Measurements from ENCODE around the gene TNNI2. TPM values are rescaled to one million over a fixed set of nuclear protein-coding genes. Genes with fewer than 3 reads are reported as not detected.
A peak's percentile ranks its signal among the peaks of the same experiment; 100 is the strongest.

TNNI2 gene
- total and polyA plus RNA-seq, 2 donors (not counting 1 experiment from before 2014, with no cell fraction given) = 2.9 to 12.9 TPM

DNA sequence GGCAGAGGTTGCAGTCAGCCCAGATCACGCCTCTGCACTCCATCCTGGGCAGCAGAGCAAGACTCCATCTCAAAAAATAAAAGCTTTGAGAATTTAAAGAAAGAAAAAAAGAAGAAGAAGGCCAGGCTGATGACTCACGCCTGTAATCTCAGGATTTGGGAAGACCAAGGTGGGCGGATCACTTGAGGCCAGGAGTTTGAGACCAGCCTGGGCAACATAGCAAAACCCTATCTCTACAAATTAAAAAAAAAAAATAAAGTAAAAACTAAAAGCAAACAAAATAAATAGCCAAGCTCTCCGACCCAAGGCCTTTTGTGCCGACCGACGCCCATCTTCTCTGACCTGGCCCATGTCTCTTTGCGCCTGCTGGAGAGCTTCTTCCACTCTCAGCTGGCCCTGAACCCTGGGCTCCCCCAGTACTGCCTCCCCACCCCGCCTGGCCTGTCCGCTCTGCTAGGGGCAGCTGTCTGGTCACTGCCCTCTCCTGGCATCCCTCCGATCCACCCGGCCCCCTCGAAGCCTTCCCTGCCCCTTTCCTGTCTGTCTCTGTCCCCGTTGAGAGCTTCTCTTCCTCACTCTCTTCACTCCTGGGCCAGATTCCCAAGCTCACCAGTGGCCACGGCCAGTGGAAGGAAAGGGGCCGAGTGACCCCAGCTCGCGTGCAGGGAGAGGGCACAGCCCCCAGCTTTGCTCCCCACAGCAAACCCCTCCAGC lies 9.3 kb downstream of the TNNI2 start:
- ChIA-PET POLR2A (interaction anchor here (0.5 to 1.0 kb wide), 7 partner anchors 8 to 1581 kb away, joined by 3 to 13 read pairs (median 7); no protein-coding TSS in a partner anchor), CTCF (interaction anchor here (1.1 to 10.2 kb wide), 6 partner anchors 9 to 154 kb away, joined by 5 to 104 read pairs (median 10); partner anchors contain the start of gene TNNI2)
- Mint-ChIP-seq H3K4me3 (peak overlapping the region; percentile 15), H3K9me3 (ENCODE audit: insufficient read depth) (no peaks in the 10 kb centered on the region), H3K27ac (peak overlapping the region; percentile 97), H3K4me1 (peaks cover 94% of the 10 kb centered on the region), H3K27me3 (no peaks in the 10 kb centered on the region)
- H3K4me1 ChIP-seq (ENCODE audit: control insufficient read depth in 2 of 2, insufficient read depth in 2 of 2, low read length in 2 of 2) = peaks cover 74 to 94% of the 10 kb centered on the region in 2 donors
- intact Hi-C loops (cut with micrococcal nuclease) = loop anchor here (10.0 kb wide), 1 partner anchor 83 kb away; the partner anchor contains the start of gene CTSD
- H3K36me3 ChIP-seq (replicated peaks in 1 of 2; ENCODE audit: control extremely low read depth in 1 of 2, control insufficient read depth in 1 of 2, extremely low read depth in 1 of 2, insufficient read depth in 2 of 2, low read length in 1 of 2) = no peaks in the 10 kb centered on the region
- peaks cover 2% of the 10 kb centered on the region for H4K20me1 ChIP-seq (ENCODE audit: control insufficient read depth, insufficient read depth, low read length, poor library complexity, severe bottlenecking)
- WGBS (ENCODE audit: insufficient coverage) = 96% methylated on average over 15 of the region's 18 CpGs
- H3K79me2 ChIP-seq (ENCODE audit: control insufficient read depth, insufficient read depth, low read length) = peaks cover 43% of the 10 kb centered on the region
- ATAC-seq (ENCODE audit: low read depth) (no peak), DNase-seq (no peak)
- no peak overlapping the region for H3K4me2 ChIP-seq (replicated peaks; ENCODE audit: low read depth, low read length, poor library complexity, severe bottlenecking)
- no peaks in the 10 kb centered on the region for H3K9me3 ChIP-seq (ENCODE audit: control extremely low read depth in 1 of 3, control insufficient read depth in 2 of 3, insufficient read depth in 1 of 3, low read length in 2 of 3)
- no peaks in the 10 kb centered on the region for H3K27me3 ChIP-seq (replicated peaks in 1 of 4; ENCODE audit: control extremely low read depth in 1 of 4, control insufficient read depth in 3 of 4, insufficient read depth in 4 of 4, low read length in 3 of 4)
- H3K27ac ChIP-seq (ENCODE audit: low read length in 2 of 2) = no peak overlapping the region
- H2AFZ ChIP-seq (ENCODE audit: insufficient read depth, low read depth, low read length, poor library complexity, severe bottlenecking) = no peak overlapping the region
- no peak overlapping the region for H3K4me3 ChIP-seq (ENCODE audit: control extremely low read depth in 1 of 5, extremely low read depth in 1 of 5, insufficient read depth in 1 of 5, low read depth in 2 of 5, low read length in 4 of 5)
- TF ChIP-seq EZH2 (IDR thresholded peaks at IDR 0.05; ENCODE audit: borderline replicate concordance, insufficient read depth, low read depth, low read length, poor library complexity, severe bottlenecking) = no peak
- TF ChIP-seq CTCF (IDR thresholded peaks at IDR 0.05) = no peak
- no peak overlapping the region for H3K9ac ChIP-seq (ENCODE audit: low read length)
